Measurements from ENCODE around the gene SUSD4.

Gene SUSD4

DNA sequence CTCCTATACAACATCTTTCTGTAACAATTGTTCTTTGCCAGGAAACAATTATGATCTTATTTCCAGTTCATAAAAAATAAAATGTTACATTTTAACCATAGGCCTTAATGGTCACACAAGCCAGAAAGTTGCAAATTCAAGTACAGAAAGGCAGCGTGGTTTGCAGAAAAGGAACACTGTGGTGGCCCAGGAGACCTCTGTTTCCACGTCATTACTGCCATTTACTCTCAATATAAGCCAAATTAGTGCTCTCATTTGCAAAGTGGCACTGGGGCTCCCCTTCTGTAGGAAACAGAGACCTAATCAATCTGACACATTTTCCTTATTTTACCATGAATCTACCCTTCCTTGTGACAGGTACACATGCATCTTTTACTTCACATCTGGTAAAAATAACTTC lies 141.6 kb downstream of the SUSD4 start:
- no peak overlapping the region for H3K27ac ChIP-seq
- H3K27me3 ChIP-seq (ENCODE audit: insufficient read depth, low read depth), result no peaks in the 10 kb centered on the region
- H3K4me1 ChIP-seq (ENCODE audit: low read depth, poor library complexity, severe bottlenecking), result no peaks in the 10 kb centered on the region
- no peak overlapping the region for H3K4me2 ChIP-seq
- TF ChIP-seq, protein P1, sequence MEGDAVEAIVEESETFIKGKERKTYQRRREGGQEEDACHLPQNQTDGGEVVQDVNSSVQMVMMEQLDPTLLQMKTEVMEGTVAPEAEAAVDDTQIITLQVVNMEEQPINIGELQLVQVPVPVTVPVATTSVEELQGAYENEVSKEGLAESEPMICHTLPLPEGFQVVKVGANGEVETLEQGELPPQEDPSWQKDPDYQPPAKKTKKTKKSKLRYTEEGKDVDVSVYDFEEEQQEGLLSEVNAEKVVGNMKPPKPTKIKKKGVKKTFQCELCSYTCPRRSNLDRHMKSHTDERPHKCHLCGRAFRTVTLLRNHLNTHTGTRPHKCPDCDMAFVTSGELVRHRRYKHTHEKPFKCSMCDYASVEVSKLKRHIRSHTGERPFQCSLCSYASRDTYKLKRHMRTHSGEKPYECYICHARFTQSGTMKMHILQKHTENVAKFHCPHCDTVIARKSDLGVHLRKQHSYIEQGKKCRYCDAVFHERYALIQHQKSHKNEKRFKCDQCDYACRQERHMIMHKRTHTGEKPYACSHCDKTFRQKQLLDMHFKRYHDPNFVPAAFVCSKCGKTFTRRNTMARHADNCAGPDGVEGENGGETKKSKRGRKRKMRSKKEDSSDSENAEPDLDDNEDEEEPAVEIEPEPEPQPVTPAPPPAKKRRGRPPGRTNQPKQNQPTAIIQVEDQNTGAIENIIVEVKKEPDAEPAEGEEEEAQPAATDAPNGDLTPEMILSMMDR (conservative IDR thresholded peaks at IDR 0.05; ENCODE audit: low read depth, low read length), result no peak
- H3K36me3 ChIP-seq (ENCODE audit: insufficient read depth), result no peaks in the 10 kb centered on the region
- H3K4me3 ChIP-seq (IDR thresholded peaks at IDR 0.05; ENCODE audit: insufficient read depth, low read depth, low read length), result no peak overlapping the region
- no peak overlapping the region for H3K9ac ChIP-seq
- H2AFZ ChIP-seq (ENCODE audit: low read depth), result no peak overlapping the region
- no peaks in the 10 kb centered on the region for H3K79me2 ChIP-seq (ENCODE audit: insufficient read depth, low read depth)
- no peaks in the 10 kb centered on the region for H4K20me1 ChIP-seq (ENCODE audit: insufficient read depth)

DNA sequence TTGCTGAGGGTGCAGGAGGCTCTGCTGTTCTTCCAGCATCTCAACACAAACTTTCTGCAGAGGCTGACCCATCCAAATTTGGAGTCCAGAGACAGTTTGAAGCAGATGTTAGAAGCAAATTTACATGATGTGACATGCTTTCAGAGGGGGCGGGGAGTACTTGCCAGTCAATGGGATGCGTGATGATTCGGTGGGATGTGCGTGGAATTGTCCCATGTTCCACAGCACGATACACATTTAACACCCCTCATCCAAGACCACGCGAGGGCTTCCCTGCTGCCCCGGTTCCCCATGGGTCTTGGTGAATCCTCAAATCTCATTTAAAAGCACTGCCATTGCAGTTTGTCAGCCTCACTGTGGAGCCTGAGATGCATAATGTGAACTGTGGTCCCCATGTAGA lies 142.3 kb downstream of the SUSD4 start:
- no peaks in the 10 kb centered on the region for H3K27me3 ChIP-seq (ENCODE audit: insufficient read depth, low read depth)
- no peaks in the 10 kb centered on the region for H3K79me2 ChIP-seq (ENCODE audit: insufficient read depth, low read depth)
- H3K4me1 ChIP-seq (ENCODE audit: low read depth, poor library complexity, severe bottlenecking), result no peaks in the 10 kb centered on the region
- H2AFZ ChIP-seq (ENCODE audit: low read depth), result no peak overlapping the region
- TF ChIP-seq, protein P1 (conservative IDR thresholded peaks at IDR 0.05; ENCODE audit: low read depth, low read length), result no peak
- no peaks in the 10 kb centered on the region for H4K20me1 ChIP-seq (ENCODE audit: insufficient read depth)
- no peak overlapping the region for H3K9ac ChIP-seq
- H3K4me3 ChIP-seq (IDR thresholded peaks at IDR 0.05; ENCODE audit: insufficient read depth, low read depth, low read length), result no peak overlapping the region
- no peak overlapping the region for H3K4me2 ChIP-seq
- H3K27ac ChIP-seq, result no peak overlapping the region
- no peaks in the 10 kb centered on the region for H3K36me3 ChIP-seq (ENCODE audit: insufficient read depth)

DNA sequence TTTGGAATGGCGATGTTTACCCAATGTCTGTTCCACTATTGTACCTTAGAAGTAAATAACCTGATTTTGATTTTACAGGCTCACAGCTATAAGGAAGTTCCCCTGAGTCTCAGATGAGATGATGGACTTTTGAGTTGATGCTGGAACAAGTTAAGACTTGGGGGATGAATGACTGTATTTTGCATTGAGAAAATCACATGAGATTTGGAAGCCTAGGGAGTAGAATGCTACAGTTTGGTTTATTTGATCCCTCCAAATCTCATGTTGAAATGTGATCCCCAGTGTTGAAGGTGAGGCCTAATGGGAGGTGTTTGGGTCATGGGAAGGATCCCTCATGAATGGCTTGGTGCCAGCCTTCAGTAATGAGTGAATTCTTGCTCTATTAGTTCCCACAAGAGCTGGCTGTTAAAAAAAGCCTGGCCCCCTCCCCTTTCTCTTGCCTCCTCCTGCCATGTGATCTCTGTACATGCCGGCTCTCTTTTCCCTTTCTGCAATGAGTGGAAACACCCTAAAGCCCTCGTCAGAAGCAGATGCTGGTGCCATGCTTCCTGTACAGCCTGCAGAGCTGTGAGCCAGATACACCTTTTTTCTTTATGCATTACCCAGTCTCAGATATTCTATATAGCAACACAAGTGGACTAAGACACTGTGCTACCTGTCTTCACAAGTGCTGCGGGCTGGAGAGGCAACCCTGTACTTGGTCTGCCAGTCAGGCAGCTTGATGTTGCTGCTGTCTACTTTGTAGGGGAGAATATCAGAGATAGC lies 143.9 kb downstream of the SUSD4 start:
- Histone ChIP-seq H3K4me3 (IDR thresholded peaks at IDR 0.05; ENCODE audit: insufficient read depth, low read depth, low read length) (no peak overlapping the region), H3K9ac (no peak overlapping the region), H3K79me2 (ENCODE audit: insufficient read depth, low read depth) (no peaks in the 10 kb centered on the region), H3K4me1 (ENCODE audit: low read depth, poor library complexity, severe bottlenecking) (no peaks in the 10 kb centered on the region), H3K27me3 (ENCODE audit: insufficient read depth, low read depth) (no peaks in the 10 kb centered on the region), H3K36me3 (ENCODE audit: insufficient read depth) (no peaks in the 10 kb centered on the region), H3K4me2 (no peak overlapping the region), H4K20me1 (ENCODE audit: insufficient read depth) (no peaks in the 10 kb centered on the region), H2AFZ (ENCODE audit: low read depth) (no peak overlapping the region), H3K27ac (no peak overlapping the region)
- TF ChIP-seq, protein P1 (conservative IDR thresholded peaks at IDR 0.05; ENCODE audit: low read depth, low read length), result no peak

DNA sequence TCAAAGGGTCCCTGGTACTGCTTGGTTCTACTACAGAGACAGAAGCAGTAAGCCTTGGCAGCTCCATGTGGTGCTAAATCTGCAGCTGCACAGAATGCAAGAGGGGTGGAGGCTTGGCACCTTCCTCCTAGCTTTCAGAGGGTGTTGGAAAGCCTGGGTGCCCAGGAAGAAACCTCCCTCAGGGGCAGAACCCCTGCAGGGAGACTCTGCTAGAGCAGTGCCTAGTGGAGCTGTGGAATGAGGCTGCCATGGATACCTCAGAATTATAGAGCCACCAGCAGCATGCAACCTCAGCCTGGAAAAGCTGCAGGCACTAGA lies 144.7 kb downstream of the SUSD4 start:
- Histone ChIP-seq H3K4me3 (IDR thresholded peaks at IDR 0.05; ENCODE audit: insufficient read depth, low read depth, low read length) (no peak overlapping the region), H2AFZ (ENCODE audit: low read depth) (no peak overlapping the region), H3K27ac (no peak overlapping the region), H4K20me1 (ENCODE audit: insufficient read depth) (no peaks in the 10 kb centered on the region), H3K36me3 (ENCODE audit: insufficient read depth) (no peaks in the 10 kb centered on the region), H3K79me2 (ENCODE audit: insufficient read depth, low read depth) (no peaks in the 10 kb centered on the region), H3K4me2 (no peak overlapping the region), H3K9ac (no peak overlapping the region), H3K27me3 (ENCODE audit: insufficient read depth, low read depth) (no peaks in the 10 kb centered on the region), H3K4me1 (ENCODE audit: low read depth, poor library complexity, severe bottlenecking) (no peaks in the 10 kb centered on the region)
- TF ChIP-seq, protein P1 (conservative IDR thresholded peaks at IDR 0.05; ENCODE audit: low read depth, low read length), result no peak
